Kidney epithelial cell (primary cell): ENCODE results near the gene CUL1. TPM values are rescaled to one million over a fixed set of nuclear protein-coding genes. Genes with fewer than 3 reads are reported as not detected.
A peak's percentile ranks its signal among the peaks of the same experiment; 100 is the strongest.

Source experiments
- DNase-seq: peaks from one replicate; pipeline ENCODE4 v3.0.0-alpha.2; 2010; ENCODE audit warnings: low read depth
- H3K27me3 ChIP-seq: 2 replicates; pipeline ENCODE4 v1.6.0; 2011; ENCODE audit warnings: low read length; ENCODE audit not compliant: control insufficient read depth, insufficient read depth
- H3K36me3 ChIP-seq: 2 replicates; pipeline ENCODE4 v1.5.1; 2011; ENCODE audit warnings: low read length; ENCODE audit not compliant: control insufficient read depth, insufficient read depth
- H3K4me3 ChIP-seq: 2 replicates; pipeline ENCODE4 v1.5.1; 2011; ENCODE audit warnings: low read depth, mild to moderate bottlenecking, control low read depth, low read length
- total RNA-seq: library from RNA; depleted of rRNA; stranded (reverse); fragments of >200 nt; gene quantifications from 2 replicates; pipeline ENCODE4 v1.2.3, GENCODE V29; 2015
- TF ChIP-seq, protein P1 (sequence below): IDR thresholded peaks from 2 replicates; pipeline ENCODE4 v1.5.1; 2011; ENCODE audit warnings: mild to moderate bottlenecking, moderate library complexity, low read length, control low read depth, inconsistent platforms; ENCODE audit not compliant: insufficient read depth, poor library complexity, severe bottlenecking

Gene CUL1
- total RNA-seq, 1 donor from 2014 or later: 41.3 TPM

DNA sequence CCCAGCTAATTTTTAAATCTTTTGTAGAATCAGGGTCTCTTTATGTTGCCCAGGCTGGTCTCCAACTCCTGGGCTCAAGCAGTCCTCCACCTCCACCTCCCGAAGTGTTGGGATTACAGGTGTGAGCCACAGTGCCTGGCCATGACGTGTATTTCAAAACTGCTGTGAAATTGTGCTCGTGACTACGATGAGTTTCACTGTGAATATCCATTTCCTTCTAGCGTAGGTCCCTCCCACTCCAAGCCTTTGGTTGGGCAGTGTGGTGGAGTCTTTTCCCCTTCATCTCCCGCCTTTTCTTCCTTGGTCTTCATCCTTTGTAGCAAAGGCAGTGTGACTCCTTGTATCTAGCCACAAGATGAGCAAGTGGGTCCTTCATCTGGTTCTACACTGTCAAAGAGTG lies 56.2 kb downstream of the CUL1 start:
- no peak overlapping the region for H3K4me3 ChIP-seq
- no peak for DNase-seq
- H3K36me3 ChIP-seq: no peaks in the 10 kb centered on the region
- no peaks in the 10 kb centered on the region for H3K27me3 ChIP-seq
- TF ChIP-seq, protein P1, sequence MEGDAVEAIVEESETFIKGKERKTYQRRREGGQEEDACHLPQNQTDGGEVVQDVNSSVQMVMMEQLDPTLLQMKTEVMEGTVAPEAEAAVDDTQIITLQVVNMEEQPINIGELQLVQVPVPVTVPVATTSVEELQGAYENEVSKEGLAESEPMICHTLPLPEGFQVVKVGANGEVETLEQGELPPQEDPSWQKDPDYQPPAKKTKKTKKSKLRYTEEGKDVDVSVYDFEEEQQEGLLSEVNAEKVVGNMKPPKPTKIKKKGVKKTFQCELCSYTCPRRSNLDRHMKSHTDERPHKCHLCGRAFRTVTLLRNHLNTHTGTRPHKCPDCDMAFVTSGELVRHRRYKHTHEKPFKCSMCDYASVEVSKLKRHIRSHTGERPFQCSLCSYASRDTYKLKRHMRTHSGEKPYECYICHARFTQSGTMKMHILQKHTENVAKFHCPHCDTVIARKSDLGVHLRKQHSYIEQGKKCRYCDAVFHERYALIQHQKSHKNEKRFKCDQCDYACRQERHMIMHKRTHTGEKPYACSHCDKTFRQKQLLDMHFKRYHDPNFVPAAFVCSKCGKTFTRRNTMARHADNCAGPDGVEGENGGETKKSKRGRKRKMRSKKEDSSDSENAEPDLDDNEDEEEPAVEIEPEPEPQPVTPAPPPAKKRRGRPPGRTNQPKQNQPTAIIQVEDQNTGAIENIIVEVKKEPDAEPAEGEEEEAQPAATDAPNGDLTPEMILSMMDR: no peak

DNA sequence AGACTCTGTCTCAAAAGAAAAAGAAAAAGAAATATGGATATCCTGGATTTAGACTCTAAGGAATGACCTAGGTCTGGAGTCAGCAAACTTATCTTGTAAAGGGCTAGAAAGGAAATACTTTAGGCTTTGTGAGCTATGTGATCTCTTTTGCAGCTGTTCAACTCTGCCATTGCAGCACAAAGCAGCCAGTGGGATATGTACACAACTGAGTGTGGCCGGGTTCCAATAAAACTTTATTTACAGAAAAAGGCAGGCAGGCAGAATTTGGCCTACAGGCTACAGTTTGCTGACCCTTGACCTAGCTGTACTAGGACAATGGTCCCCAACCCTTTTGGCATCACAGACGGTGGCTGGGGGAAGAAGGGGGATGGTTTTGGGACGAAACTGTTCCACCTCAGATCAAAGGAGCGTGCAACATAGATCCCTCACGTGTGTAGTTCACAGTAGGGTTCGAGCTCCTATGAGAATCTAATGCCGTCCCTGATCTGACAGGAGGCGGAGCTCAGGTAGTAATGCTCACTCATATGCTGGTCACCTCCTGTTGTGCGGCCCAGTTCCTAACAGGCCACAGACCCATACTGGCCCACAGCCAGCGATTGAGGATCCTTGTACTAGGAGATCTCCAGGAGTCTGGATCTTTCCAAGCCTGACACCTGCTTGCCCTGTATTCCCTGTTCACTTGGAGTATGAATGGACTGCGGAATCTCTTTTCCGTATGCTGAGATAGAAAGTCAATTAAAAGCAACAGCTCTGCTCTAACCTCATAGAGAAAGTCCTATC lies 63.0 kb downstream of the CUL1 start:
- TF ChIP-seq, protein P1: no peak
- DNase-seq: no peak
- Histone ChIP-seq H3K36me3 (no peaks in the 10 kb centered on the region), H3K4me3 (no peak overlapping the region), H3K27me3 (no peaks in the 10 kb centered on the region)

- TF ChIP-seq, protein P1: no peak
- H3K4me3 ChIP-seq: no peak overlapping the region
- no peaks in the 10 kb centered on the region for H3K27me3 ChIP-seq
- no peaks in the 10 kb centered on the region for H3K36me3 ChIP-seq
- DNase-seq: no peak
These were observed 64.9 kb downstream of the CUL1 start for GRCh38 chr7:148763622-148764021.

GRCh38 chr7:148770004-148770403 lies 71.3 kb downstream of the CUL1 start:
- Histone ChIP-seq H3K27me3 (no peaks in the 10 kb centered on the region), H3K36me3 (no peaks in the 10 kb centered on the region), H3K4me3 (no peak overlapping the region)
- TF ChIP-seq, protein P1: no peak
- no peak for DNase-seq

- no peaks in the 10 kb centered on the region for H3K36me3 ChIP-seq
These were observed 73.8 kb downstream of the CUL1 start for GRCh38 chr7:148772297-148773089.

More at GRCh38 chr7:148772297-148773089, 73.8 kb downstream of the CUL1 start:
- peak; percentile 90 for DNase-seq
- TF ChIP-seq, protein P1: no peak
- H3K27me3 ChIP-seq: no peaks in the 10 kb centered on the region
- no peak overlapping the region for H3K4me3 ChIP-seq
